ENCODE results near the gene CRAT.

Gene CRAT

GRCh38 chr9:129109537-129109903, 1.1 kb downstream of the CRAT start:
- peak; percentile 28 to 42 for DNase-seq

GRCh38 chr9:129108805-129109536, 1.6 kb downstream of the CRAT start:
- no peak for DNase-seq

- no peak for DNase-seq
Observed at GRCh38 chr9:129108083-129108804, 2.3 kb downstream of the CRAT start.

GRCh38 chr9:129107651-129108050, 2.9 kb downstream of the CRAT start:
- no peak for DNase-seq

- no peak for DNase-seq
Observed at GRCh38 chr9:129105857-129106694, 4.5 kb downstream of the CRAT start.

GRCh38 chr9:129104051-129104450, 6.5 kb downstream of the CRAT start:
- DNase-seq, result no peak

GRCh38 chr9:129103595-129103965, 7.0 kb downstream of the CRAT start:
- DNase-seq, result no peak

GRCh38 chr9:129102791-129103594, 7.6 kb downstream of the CRAT start:
- DNase-seq, result peak; percentile 82 to 89

GRCh38 chr9:129102095-129102525, 8.5 kb downstream of the CRAT start:
- no peak for DNase-seq

- no peak for DNase-seq
Observed at GRCh38 chr9:129101279-129101678, 9.3 kb downstream of the CRAT start.

GRCh38 chr9:129100383-129101169, 10.0 kb downstream of the CRAT start:
- DNase-seq, result no peak

GRCh38 chr9:129098328-129098727, 12.3 kb downstream of the CRAT start:
- no peak for DNase-seq

- DNase-seq, result no peak
Observed at GRCh38 chr9:129097671-129098306, 12.8 kb downstream of the CRAT start.

- DNase-seq, result no peak
Observed at GRCh38 chr9:129095908-129096307, 14.7 kb downstream of the CRAT start.

- DNase-seq, result no peak
Observed at GRCh38 chr9:129095170-129095667, 15.4 kb downstream of the CRAT start.

- no peak for DNase-seq
Observed at GRCh38 chr9:129094387-129095169, 16.0 kb downstream of the CRAT start.

GRCh38 chr9:129093602-129094386, 16.8 kb downstream of the CRAT start:
- DNase-seq, result no peak

GRCh38 chr9:129089246-129089645, 21.3 kb downstream of the CRAT start:
- DNase-seq, result no peak

- DNase-seq, result no peak
Observed at GRCh38 chr9:129084087-129084486, 26.5 kb downstream of the CRAT start.

Data from SHP77 (cell line).